ENCODE measurements around the gene HOXC12. TPM values are rescaled to one million over a fixed set of nuclear protein-coding genes. Genes with fewer than 3 reads are reported as not detected.

The HOXC12 gene
- total RNA-seq, 4 donors from 2014 or later, result not detected

DNA sequence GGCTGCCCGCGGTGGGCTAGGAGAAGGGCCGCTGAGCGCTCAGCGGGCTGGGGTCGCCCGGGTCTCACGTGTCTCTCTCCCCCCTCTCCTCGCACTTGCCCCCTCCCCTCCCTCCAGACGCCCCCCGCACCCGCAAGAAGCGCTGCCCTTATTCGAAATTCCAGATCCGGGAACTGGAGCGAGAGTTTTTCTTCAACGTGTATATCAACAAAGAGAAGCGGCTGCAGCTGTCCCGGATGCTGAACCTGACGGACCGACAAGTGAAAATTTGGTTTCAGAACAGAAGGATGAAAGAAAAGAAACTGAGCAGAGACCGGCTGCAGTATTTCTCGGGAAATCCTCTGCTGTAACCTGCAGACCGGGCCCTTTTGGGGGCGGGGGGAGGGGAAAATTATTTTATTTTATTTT, 20.4 kb downstream of the HOXC12 start:
- in situ Hi-C loops (cut with MboI; ENCODE audit: low sequenced_read_pairs in 4 of 4) (loop anchor here in 3 of 4 donors (25.0 kb wide), 3 partner anchors 237 to 1737 kb away; partner anchors contain the start of genes GPR84 (in 2 of the 3), BLOC1S1 (in 1 of the 3), ITGA7 (in 1 of the 3) and RDH5 (in 1 of the 3)), intact Hi-C loops (cut with DNase I; ENCODE audit: low total_unique reads) (no loop called here)
- Histone ChIP-seq H3K4me1 (peaks cover 7 to 36% of the 10 kb centered on the region in 2 donors), H3K27me3 (peaks cover 85 to 98% (median 95%) of the 10 kb centered on the region in 3 donors), H3K9me3 (no peaks in the 10 kb centered on the region), H3K36me3 (no peaks in the 10 kb centered on the region), H3K27ac (peak overlapping the region; percentile 67 to 81 (median 76)), H3K4me3 (peak overlapping the region; percentile 55 to 64 (median 61))
- ATAC-seq (no peak), DNase-seq (no peak)
- TF ChIP-seq POLR2A (IDR thresholded peaks at IDR 0.05), result no peak
- TF ChIP-seq, protein P1, sequence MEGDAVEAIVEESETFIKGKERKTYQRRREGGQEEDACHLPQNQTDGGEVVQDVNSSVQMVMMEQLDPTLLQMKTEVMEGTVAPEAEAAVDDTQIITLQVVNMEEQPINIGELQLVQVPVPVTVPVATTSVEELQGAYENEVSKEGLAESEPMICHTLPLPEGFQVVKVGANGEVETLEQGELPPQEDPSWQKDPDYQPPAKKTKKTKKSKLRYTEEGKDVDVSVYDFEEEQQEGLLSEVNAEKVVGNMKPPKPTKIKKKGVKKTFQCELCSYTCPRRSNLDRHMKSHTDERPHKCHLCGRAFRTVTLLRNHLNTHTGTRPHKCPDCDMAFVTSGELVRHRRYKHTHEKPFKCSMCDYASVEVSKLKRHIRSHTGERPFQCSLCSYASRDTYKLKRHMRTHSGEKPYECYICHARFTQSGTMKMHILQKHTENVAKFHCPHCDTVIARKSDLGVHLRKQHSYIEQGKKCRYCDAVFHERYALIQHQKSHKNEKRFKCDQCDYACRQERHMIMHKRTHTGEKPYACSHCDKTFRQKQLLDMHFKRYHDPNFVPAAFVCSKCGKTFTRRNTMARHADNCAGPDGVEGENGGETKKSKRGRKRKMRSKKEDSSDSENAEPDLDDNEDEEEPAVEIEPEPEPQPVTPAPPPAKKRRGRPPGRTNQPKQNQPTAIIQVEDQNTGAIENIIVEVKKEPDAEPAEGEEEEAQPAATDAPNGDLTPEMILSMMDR (IDR thresholded peaks at IDR 0.05 in 4 of 5, conservative IDR thresholded peaks at IDR 0.05 in 1 of 5), result no peak

DNA sequence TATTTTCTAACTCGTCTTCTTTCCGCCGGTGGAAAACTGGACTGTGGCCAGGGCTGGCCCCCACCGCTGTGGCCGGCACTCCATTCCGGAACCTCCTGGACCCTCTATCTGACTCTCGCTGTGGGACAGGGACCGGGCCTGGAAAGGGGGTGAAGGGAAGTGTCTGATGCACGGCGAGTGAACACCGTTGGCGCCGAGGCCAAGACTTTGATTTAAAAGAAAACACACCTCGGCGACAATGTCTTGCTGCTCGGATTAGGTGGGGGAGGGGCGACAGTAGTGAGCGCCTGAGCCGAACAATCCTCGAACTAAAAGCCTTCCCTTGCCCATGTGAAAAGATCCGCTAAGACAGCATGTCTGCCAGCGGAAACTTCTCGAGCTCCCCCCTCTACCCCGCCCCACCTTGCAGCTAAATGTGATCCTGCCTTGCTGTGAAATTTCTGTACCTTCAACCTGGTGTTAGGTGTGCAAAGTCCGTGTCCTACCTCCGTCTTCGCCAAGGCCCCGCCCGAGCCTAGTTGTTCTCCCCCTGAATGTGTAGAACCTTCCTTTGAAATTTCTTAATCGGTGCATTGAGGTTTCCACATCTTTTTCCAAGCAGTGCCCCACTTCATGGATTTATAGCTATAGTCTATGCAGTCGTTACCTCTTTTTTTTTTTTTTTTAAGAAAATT, 20.9 kb downstream of the HOXC12 start:
- in situ Hi-C loops (cut with MboI; ENCODE audit: low sequenced_read_pairs in 4 of 4) (loop anchor here in 3 of 4 donors (25.0 kb wide), 3 partner anchors 237 to 1737 kb away; partner anchors contain the start of genes GPR84 (in 2 of the 3), BLOC1S1 (in 1 of the 3), ITGA7 (in 1 of the 3) and RDH5 (in 1 of the 3)), intact Hi-C loops (cut with DNase I; ENCODE audit: low total_unique reads) (no loop called here)
- Histone ChIP-seq H3K36me3 (no peaks in the 10 kb centered on the region), H3K27me3 (peaks cover 79 to 95% (median 93%) of the 10 kb centered on the region in 3 donors), H3K4me1 (peaks cover 7 to 36% of the 10 kb centered on the region in 2 donors), H3K9me3 (no peaks in the 10 kb centered on the region), H3K27ac (peak overlapping the region; percentile 67 to 81 (median 76)), H3K4me3 (peak overlapping the region; percentile 55 to 64 (median 61))
- no peak for DNase-seq
- ATAC-seq, result no peak
- TF ChIP-seq POLR2A (IDR thresholded peaks at IDR 0.05), result no peak
- TF ChIP-seq, protein P1 (IDR thresholded peaks at IDR 0.05 in 4 of 5, conservative IDR thresholded peaks at IDR 0.05 in 1 of 5), result no peak

DNA sequence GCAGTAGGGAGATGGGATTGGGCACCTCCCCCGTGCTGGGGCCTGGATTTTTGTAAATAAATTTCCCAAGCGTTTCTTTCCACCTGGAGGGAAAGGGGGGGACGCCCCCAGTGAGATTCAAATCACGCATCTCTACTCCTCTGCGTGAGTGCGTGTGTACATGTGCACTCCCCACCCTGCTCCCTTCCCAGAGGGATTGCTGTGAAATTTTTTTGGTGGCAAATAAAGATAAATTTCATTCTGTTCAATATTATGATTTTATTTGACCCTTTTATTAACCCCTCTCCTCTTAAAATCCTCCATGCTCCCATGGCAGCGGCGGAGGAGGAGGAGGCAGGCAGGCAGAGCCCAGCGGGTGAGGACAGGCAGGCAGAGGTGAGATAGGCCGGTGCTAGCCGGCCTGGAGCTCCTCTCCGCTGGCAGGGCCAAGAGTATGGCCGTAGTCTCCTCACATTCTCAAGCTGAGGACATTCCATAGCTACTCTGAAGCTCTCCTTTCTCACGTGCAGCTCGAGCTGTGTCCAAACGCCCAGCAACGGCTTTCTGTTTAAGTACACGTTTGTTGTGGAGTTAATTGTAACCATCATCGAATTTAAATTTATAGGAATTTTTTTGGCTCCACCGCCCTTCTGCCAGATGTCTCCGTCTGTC, 21.6 kb downstream of the HOXC12 start:
- H3K36me3 ChIP-seq, result no peaks in the 10 kb centered on the region
- in situ Hi-C loops (cut with MboI; ENCODE audit: low sequenced_read_pairs in 4 of 4) (loop anchor here in 3 of 4 donors (25.0 kb wide), 3 partner anchors 236 to 1736 kb away; partner anchors contain the start of genes GPR84 (in 2 of the 3), BLOC1S1 (in 1 of the 3), ITGA7 (in 1 of the 3) and RDH5 (in 1 of the 3)), intact Hi-C loops (cut with DNase I; ENCODE audit: low total_unique reads) (no loop called here)
- peaks cover 72 to 94% (median 86%) of the 10 kb centered on the region in 3 donors for H3K27me3 ChIP-seq
- no peaks in the 10 kb centered on the region for H3K9me3 ChIP-seq
- TF ChIP-seq, protein P1 (IDR thresholded peaks at IDR 0.05 in 4 of 5, conservative IDR thresholded peaks at IDR 0.05 in 1 of 5), result no peak
- TF ChIP-seq POLR2A (IDR thresholded peaks at IDR 0.05), result no peak
- H3K4me1 ChIP-seq, result peaks cover 7 to 42% of the 10 kb centered on the region in 2 donors
- no peak for ATAC-seq
- DNase-seq, result no peak
- peak overlapping the region; percentile 26 to 67 (median 40) for H3K27ac ChIP-seq
- H3K4me3 ChIP-seq, result no peak overlapping the region

DNA sequence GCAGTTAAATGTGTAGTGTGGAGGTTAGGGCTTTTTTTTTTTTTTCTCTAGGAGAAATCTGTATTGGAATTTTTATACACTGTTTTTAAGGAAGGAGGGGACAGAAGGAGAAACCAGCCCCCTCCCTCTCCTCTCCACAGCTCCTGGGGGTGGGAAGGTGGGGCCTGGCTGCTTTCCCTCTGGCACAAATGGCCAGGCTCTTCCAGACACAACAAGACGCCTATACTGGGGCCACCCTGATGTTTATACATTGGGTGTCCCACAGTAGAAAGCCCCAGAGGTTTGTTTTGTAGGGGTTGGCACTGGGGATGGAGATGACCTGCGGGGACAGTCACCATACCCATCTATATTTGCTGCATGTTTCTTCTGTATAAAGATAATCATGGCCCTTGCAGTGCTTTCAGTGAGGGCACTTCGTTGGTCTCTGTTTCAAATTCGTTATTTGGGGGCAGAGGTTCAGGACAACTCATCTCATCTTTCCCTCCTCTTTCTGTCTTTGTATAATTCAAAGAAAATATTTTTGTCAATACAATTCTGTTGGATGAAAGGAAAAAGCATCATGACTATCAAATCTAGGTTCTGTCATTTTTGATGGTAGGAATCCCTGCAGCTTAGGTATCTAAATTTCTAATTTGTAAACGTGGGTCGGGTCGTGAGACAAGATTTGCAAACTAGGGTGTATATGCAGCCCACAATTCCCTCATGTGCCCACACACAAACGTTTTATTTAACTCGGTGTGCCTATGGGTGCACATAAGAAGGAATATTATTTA, 22.3 kb downstream of the HOXC12 start:
- Histone ChIP-seq H3K36me3 (no peaks in the 10 kb centered on the region), H3K27me3 (peaks cover 65 to 94% (median 79%) of the 10 kb centered on the region in 3 donors), H3K27ac (peak overlapping the region; percentile 26 to 67 (median 40)), H3K9me3 (no peaks in the 10 kb centered on the region), H3K4me1 (peaks cover 7 to 42% of the 10 kb centered on the region in 2 donors), H3K4me3 (no peak overlapping the region)
- in situ Hi-C loops (cut with MboI; ENCODE audit: low sequenced_read_pairs in 4 of 4), result loop anchor here in 3 of 4 donors (25.0 kb wide), 3 partner anchors 235 to 1735 kb away; partner anchors contain the start of genes GPR84 (in 2 of the 3), BLOC1S1 (in 1 of the 3), ITGA7 (in 1 of the 3) and RDH5 (in 1 of the 3)
- TF ChIP-seq, protein P1 (IDR thresholded peaks at IDR 0.05 in 4 of 5, conservative IDR thresholded peaks at IDR 0.05 in 1 of 5), result no peak
- no peak for TF ChIP-seq POLR2A (IDR thresholded peaks at IDR 0.05)
- no peak for DNase-seq
- intact Hi-C loops (cut with DNase I; ENCODE audit: low total_unique reads), result no loop called here
- ATAC-seq, result no peak

All from gastrocnemius medialis (tissue), 4 donors.